Measurements from ENCODE around the gene CYRIA.

DNA sequence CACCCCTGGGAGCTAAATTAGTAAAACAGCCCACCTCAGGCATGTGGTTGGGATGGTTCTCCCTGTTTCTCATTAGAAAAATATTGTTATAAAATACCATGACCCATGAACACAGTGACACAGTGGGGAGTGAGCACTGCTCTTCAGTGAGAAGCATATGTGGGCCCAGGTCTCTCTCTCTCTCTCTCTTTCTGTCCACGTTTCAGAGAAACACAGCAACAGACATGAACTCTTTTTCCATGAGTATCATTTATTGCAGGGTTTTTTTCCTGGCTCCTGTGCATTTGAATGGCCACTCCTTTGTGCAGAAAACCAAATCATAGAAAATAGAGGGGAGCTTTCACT is 41.2 kb downstream of the CYRIA start:
- TF ChIP-seq, protein P1, sequence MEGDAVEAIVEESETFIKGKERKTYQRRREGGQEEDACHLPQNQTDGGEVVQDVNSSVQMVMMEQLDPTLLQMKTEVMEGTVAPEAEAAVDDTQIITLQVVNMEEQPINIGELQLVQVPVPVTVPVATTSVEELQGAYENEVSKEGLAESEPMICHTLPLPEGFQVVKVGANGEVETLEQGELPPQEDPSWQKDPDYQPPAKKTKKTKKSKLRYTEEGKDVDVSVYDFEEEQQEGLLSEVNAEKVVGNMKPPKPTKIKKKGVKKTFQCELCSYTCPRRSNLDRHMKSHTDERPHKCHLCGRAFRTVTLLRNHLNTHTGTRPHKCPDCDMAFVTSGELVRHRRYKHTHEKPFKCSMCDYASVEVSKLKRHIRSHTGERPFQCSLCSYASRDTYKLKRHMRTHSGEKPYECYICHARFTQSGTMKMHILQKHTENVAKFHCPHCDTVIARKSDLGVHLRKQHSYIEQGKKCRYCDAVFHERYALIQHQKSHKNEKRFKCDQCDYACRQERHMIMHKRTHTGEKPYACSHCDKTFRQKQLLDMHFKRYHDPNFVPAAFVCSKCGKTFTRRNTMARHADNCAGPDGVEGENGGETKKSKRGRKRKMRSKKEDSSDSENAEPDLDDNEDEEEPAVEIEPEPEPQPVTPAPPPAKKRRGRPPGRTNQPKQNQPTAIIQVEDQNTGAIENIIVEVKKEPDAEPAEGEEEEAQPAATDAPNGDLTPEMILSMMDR (IDR thresholded peaks at IDR 0.05), result no peak
- TF ChIP-seq POLR2A (IDR thresholded peaks at IDR 0.05), result no peak
